Immature natural killer cell (primary cell): Measurements from ENCODE around the gene HINFP. TPM values are rescaled to one million over a fixed set of nuclear protein-coding genes. Genes with fewer than 3 reads are reported as not detected.

Experiments used
- DNase-seq, 3 donors: peaks; one replicate each; pipeline ENCODE4 v3.0.0; 2022; ENCODE audit warnings: mixed read lengths in 1 of 3
- H3K27ac Mint-ChIP-seq, 6 donors: one replicate each; pipeline ENCODE4 v1.8.0; 2020; ENCODE audit warnings: mixed read lengths in 6 of 6, mild to moderate bottlenecking in 5 of 6, inconsistent platforms in 4 of 6, moderate library complexity in 3 of 6
- H3K27me3 Mint-ChIP-seq, 3 donors: one replicate each; pipeline ENCODE4 v1.8.0; 2020 to 2021; ENCODE audit warnings: low read depth in 3 of 3, mild to moderate bottlenecking in 3 of 3, mixed read lengths in 3 of 3, moderate library complexity in 3 of 3, inconsistent platforms in 1 of 3
- H3K36me3 Mint-ChIP-seq, 3 donors: one replicate each; pipeline ENCODE4 v1.8.0; 2020; ENCODE audit warnings: mixed read lengths in 3 of 3, inconsistent platforms in 2 of 3, mild to moderate bottlenecking in 2 of 3
- H3K4me1 Mint-ChIP-seq, 2 donors: one replicate each; pipeline ENCODE4 v1.8.0; 2020; ENCODE audit warnings: inconsistent platforms in 2 of 2, mild to moderate bottlenecking in 2 of 2, mixed read lengths in 2 of 2, moderate library complexity in 1 of 2
- H3K4me3 Mint-ChIP-seq, 5 donors: one replicate each; pipeline ENCODE4 v1.8.0; 2020; ENCODE audit warnings: mild to moderate bottlenecking in 5 of 5, mixed read lengths in 5 of 5, inconsistent platforms in 3 of 5, moderate library complexity in 3 of 5
- H3K9me3 Mint-ChIP-seq, 6 donors: one replicate each; pipeline ENCODE4 v1.8.0; 2020; ENCODE audit warnings: mild to moderate bottlenecking in 6 of 6, mixed read lengths in 6 of 6, inconsistent platforms in 4 of 6, moderate library complexity in 3 of 6
- polyA plus RNA-seq, 3 donors: library from polyadenylated mRNA; unstranded; fragments of 300-500 nt; fragmentation: Illumina TruSeq; gene quantifications; one replicate each; pipeline ENCODE4 v1.2.3, GENCODE V29; 2021

Gene HINFP
- polyA plus RNA-seq, 3 donors from 2014 or later: 9.2 to 18.6 (median 11.0) TPM

DNA sequence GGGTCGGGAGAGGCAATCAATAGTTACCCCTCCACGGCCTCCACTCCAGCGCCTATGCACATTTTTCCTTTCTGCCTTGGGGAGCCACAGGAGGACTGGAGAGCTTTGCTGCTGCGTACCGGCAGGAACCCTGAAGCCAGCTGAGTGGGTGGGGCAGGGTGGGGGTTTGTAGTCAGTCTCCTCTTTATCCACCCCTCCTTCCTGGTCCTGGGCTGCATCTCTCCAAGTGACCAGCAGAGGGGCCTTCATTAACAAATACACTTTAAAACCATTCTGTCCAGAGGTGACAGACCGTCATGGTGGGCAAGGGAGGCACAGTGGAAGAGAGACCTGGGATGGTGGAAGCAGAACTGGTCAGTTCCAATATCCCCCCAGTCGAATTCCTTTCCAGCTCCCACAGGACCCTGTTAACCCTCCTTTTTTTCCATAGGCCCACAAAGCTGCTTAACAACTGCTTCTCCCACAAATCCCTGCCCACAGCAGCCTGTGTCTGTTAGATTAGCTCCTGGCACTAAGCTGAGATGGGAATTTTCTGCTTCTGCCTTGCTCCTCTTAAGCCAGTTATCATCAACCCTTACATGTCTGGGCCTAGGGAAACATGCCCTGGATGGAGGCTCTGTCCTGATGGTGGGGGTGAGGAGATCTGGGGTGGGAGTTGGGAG, 23.6 kb downstream of the HINFP start:
- DNase-seq: peak in 2 of 3 donors; percentile 23 to 29
- no peaks in the 10 kb centered on the region for H3K9me3 Mint-ChIP-seq
- peaks cover 7 to 8% of the 10 kb centered on the region in 2 donors for H3K4me1 Mint-ChIP-seq
- peaks cover 8 to 27% (median 17%) of the 10 kb centered on the region in 3 donors for H3K27me3 Mint-ChIP-seq
- peaks cover 0 to 3% (median 0%) of the 10 kb centered on the region in 3 donors for H3K36me3 Mint-ChIP-seq
- H3K27ac Mint-ChIP-seq: no peak overlapping the region
- H3K4me3 Mint-ChIP-seq: no peak overlapping the region

DNA sequence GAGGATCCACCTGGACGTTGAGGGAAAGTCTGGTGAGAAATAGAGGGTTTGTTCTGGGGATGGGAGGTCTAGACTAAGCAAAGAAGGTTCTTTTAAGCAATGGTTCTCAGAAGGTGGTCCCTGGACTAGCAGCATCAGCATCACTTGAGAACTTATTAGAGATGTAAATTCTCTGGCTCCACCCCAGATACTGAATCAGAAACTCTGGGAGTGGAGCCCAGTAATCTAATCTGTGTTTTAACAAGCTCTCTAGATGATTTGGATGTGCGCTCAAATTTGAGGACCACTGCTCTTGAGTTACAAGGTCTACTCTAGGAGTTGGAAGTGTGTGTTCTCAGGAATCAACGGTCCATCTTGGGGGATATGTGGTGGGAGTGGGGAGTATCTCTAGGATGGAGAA, 24.2 kb downstream of the HINFP start:
- Mint-ChIP-seq H3K27ac (no peak overlapping the region), H3K36me3 (peaks cover 0 to 3% (median 0%) of the 10 kb centered on the region in 3 donors), H3K27me3 (peaks cover 10 to 29% (median 22%) of the 10 kb centered on the region in 3 donors), H3K9me3 (no peaks in the 10 kb centered on the region), H3K4me1 (peaks cover 7 to 10% of the 10 kb centered on the region in 2 donors), H3K4me3 (no peak overlapping the region)
- DNase-seq: no peak

DNA sequence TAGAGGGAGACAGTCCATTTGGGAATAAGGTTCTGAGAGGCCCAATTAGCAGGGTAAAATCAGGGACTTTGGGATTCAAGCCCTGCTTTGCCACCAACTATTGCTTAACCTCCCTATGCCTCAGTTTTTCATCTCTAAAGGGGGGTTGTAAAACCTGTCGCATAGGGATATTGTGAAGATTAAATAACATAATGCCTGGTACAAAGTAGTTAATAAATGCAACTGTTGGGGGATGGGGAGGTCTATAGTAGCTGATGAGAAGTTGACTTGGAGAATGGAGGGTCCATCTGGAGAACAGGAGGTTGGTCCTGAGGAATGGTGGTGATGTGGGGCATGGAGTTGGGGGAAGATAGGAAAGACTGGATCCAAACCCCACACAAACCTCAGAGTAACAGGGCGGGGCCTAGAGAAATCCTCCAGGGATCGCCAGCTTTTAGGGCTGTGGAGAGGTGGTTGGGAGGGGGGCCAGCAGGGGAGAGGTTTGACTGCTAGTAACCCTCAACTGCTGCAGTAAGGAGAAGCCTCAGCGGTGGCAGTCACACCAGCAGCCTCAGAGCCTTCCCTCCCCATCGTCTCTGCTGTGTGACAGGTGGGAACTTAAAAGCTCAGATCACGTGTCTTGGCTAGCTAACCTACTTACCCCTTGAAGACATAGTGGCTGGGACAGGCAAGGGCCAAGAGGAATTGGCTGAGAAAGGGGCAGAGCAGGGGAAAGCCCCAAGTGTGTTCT, 26.4 kb downstream of the HINFP start:
- Mint-ChIP-seq H3K36me3 (peaks cover 0 to 3% (median 0%) of the 10 kb centered on the region in 3 donors), H3K27me3 (peaks cover 9 to 31% (median 20%) of the 10 kb centered on the region in 3 donors)
- DNase-seq: no peak

GRCh38 chr11:119148720-119149017, 27.3 kb downstream of the HINFP start:
- Mint-ChIP-seq H3K9me3 (no peaks in the 10 kb centered on the region), H3K27me3 (peaks cover 8 to 28% (median 21%) of the 10 kb centered on the region in 3 donors), H3K36me3 (peaks cover 0 to 2% (median 0%) of the 10 kb centered on the region in 3 donors), H3K27ac (no peak overlapping the region), H3K4me3 (peak overlapping the region; percentile 76 to 85 (median 77)), H3K4me1 (peaks cover 7 to 10% of the 10 kb centered on the region in 2 donors)
- no peak for DNase-seq

More for the DNA sequence above, 26.4 kb downstream of the HINFP start:
- H3K4me3 Mint-ChIP-seq: peak overlapping the region; percentile 76 to 85 (median 77)
- H3K27ac Mint-ChIP-seq: no peak overlapping the region
- no peaks in the 10 kb centered on the region for H3K9me3 Mint-ChIP-seq
- peaks cover 7 to 10% of the 10 kb centered on the region in 2 donors for H3K4me1 Mint-ChIP-seq

DNA sequence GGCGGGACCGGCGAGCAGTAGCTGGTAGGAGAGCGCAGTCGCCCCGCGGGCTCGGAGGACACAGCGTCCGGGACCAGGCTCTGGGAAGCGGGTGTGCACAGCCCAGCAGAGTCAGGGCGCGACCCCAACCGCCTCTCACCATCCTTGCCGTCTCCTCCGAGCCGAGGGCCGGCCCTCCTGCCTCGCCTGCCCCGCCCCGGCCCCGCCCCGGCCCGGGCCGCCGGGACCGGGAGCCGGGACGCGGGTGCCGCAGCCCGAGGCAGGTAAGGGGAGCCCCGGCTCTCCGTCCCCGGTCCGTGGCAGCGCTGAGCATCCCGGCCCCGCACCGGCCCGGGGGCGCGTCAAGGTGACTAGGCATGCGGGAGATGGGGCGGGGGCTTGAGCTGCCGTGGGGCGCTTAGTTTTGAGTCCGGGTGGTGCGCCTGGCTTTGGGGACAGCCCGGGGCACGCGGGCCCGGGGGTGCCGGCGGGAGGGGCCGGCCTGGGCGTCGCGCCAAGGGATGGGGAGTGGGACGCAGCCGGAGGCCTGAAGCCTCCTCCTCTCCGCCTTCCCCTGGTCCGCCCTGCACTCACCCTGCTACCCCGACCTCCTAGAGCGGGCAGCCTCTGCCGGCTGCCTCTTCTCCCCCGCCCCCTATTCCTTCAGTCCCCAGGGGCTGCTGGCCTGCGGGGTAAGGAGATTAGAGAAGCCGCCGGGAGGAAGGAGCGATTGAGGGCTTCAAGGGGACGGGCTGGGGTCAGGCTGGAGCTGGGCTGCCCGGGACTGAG, 27.8 kb downstream of the HINFP start, which contains the start of gene ABCG4:
Gene ABCG4, plus strand, starts transcription at position 35 of the 768 bp plus-strand sequence. CDS start 914 bp downstream, outside the sequence.
- H3K27ac Mint-ChIP-seq: no peak within 1 kb of the TSS
- peak within 1 kb of the TSS; percentile 76 to 85 (median 77) for H3K4me3 Mint-ChIP-seq
- H3K27me3 Mint-ChIP-seq: peaks cover 8 to 25% (median 21%) of the 10 kb centered on the region in 3 donors
- H3K36me3 Mint-ChIP-seq: no peaks in the 10 kb centered on the region
- H3K9me3 Mint-ChIP-seq: no peaks in the 10 kb centered on the region
- peak in 1 of 3 donors; percentile 14 for DNase-seq
- H3K4me1 Mint-ChIP-seq: peaks cover 7 to 10% of the 10 kb centered on the region in 2 donors

GRCh38 chr11:119149786-119150275, 28.5 kb downstream of the HINFP start:
- H3K36me3 Mint-ChIP-seq: no peaks in the 10 kb centered on the region
- H3K9me3 Mint-ChIP-seq: no peaks in the 10 kb centered on the region
- peaks cover 8 to 25% (median 20%) of the 10 kb centered on the region in 3 donors for H3K27me3 Mint-ChIP-seq
- no peak overlapping the region for H3K27ac Mint-ChIP-seq
- DNase-seq: no peak
- H3K4me1 Mint-ChIP-seq: peaks cover 7 to 10% of the 10 kb centered on the region in 2 donors
- H3K4me3 Mint-ChIP-seq: peak overlapping the region; percentile 6 to 64 (median 57)

GRCh38 chr11:119152043-119152442, 30.7 kb downstream of the HINFP start:
- Mint-ChIP-seq H3K36me3 (no peaks in the 10 kb centered on the region), H3K27ac (no peak overlapping the region), H3K27me3 (peaks cover 9 to 24% (median 24%) of the 10 kb centered on the region in 3 donors), H3K4me1 (peaks cover 7 to 10% of the 10 kb centered on the region in 2 donors), H3K9me3 (no peaks in the 10 kb centered on the region), H3K4me3 (no peak overlapping the region)
- no peak for DNase-seq

DNA sequence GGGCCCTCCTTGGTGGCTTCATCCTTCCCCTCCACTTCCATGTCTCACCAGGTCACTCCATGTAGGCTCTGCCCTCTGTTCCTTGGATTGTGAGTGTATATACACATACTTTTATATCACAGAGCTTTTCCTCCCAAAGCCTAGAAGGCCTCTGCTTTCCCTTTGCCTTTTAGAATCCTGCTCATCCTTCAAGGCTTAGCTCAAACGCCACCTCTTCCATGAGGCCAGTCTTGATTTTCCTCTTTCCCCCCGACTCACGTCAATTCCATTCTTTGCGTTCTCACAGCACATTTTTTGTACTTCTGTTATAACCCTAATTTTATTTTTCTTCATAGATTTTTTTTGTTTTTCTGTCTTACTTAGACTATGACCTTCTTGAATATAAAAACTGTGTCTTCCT, 31.2 kb downstream of the HINFP start:
- Mint-ChIP-seq H3K4me1 (peaks cover 7 to 10% of the 10 kb centered on the region in 2 donors), H3K4me3 (no peak overlapping the region), H3K36me3 (no peaks in the 10 kb centered on the region), H3K27me3 (peaks cover 9 to 24% (median 24%) of the 10 kb centered on the region in 3 donors), H3K9me3 (no peaks in the 10 kb centered on the region), H3K27ac (peak overlapping the region in 1 of 6 donors; percentile 8)
- no peak for DNase-seq

- no peaks in the 10 kb centered on the region for H3K36me3 Mint-ChIP-seq
- no peak overlapping the region for H3K27ac Mint-ChIP-seq
- H3K27me3 Mint-ChIP-seq: peaks cover 9 to 24% (median 19%) of the 10 kb centered on the region in 3 donors
- H3K4me1 Mint-ChIP-seq: peaks cover 6 to 8% of the 10 kb centered on the region in 2 donors
- H3K9me3 Mint-ChIP-seq: no peaks in the 10 kb centered on the region
- no peak overlapping the region for H3K4me3 Mint-ChIP-seq
- no peak for DNase-seq
Measured at GRCh38 chr11:119153049-119153818, 31.9 kb downstream of the HINFP start.

- H3K4me1 Mint-ChIP-seq: peaks cover 0 to 2% of the 10 kb centered on the region in 2 donors
- no peak overlapping the region for H3K4me3 Mint-ChIP-seq
- H3K27ac Mint-ChIP-seq: no peak overlapping the region
- H3K9me3 Mint-ChIP-seq: no peaks in the 10 kb centered on the region
- DNase-seq: no peak
- no peaks in the 10 kb centered on the region for H3K36me3 Mint-ChIP-seq
- peaks cover 9 to 19% (median 18%) of the 10 kb centered on the region in 3 donors for H3K27me3 Mint-ChIP-seq
Measured at GRCh38 chr11:119154178-119154577, 32.8 kb downstream of the HINFP start.

- DNase-seq: no peak
- Mint-ChIP-seq H3K4me3 (no peak overlapping the region), H3K27me3 (peaks cover 5 to 12% (median 11%) of the 10 kb centered on the region in 3 donors), H3K4me1 (no peaks in the 10 kb centered on the region), H3K36me3 (no peaks in the 10 kb centered on the region), H3K27ac (no peak overlapping the region), H3K9me3 (no peaks in the 10 kb centered on the region)
Measured at GRCh38 chr11:119155733-119156492, 34.5 kb downstream of the HINFP start.

GRCh38 chr11:119156496-119156895, 35.1 kb downstream of the HINFP start:
- no peaks in the 10 kb centered on the region for H3K36me3 Mint-ChIP-seq
- H3K4me3 Mint-ChIP-seq: no peak overlapping the region

More at GRCh38 chr11:119156496-119156895, 35.1 kb downstream of the HINFP start:
- Mint-ChIP-seq H3K27ac (no peak overlapping the region), H3K27me3 (peaks cover 5 to 11% (median 6%) of the 10 kb centered on the region in 3 donors), H3K9me3 (no peaks in the 10 kb centered on the region), H3K4me1 (no peaks in the 10 kb centered on the region)
- no peak for DNase-seq
